Right ventricle myocardium inferior (tissue), 1 donor: ENCODE data around the gene OR6X1. TPM values are rescaled to one million over a fixed set of nuclear protein-coding genes. Genes with fewer than 3 reads are reported as not detected.

ENCODE experiments used
- ATAC-seq: fragments of 200-7000 bp; cut with Tn5 transposase; one replicate; pipeline ENCODE4 v1.9.1; 2020; ENCODE audit warnings: mild to moderate bottlenecking, moderate library complexity
- DNase-seq: peaks from one replicate; pipeline ENCODE4 v3.0.0; 2021; ENCODE audit errors: missing footprints
- intact Hi-C: fragments of 100-400 bp; cut with DNase I; formaldehyde crosslinking; loops from one replicate; pipeline ENCODE4 v1.11.0; 2022
- long read RNA-seq: library from polyadenylated mRNA; unstranded; transcript quantifications from one replicate; pipeline ENCODE4 v2.0.0, GENCODE V29; 2021
- total RNA-seq: library from RNA; stranded (reverse); fragmentation: NEBNext Ultra II Directional; extraction: Animal tissue kit (Norgen Biotek cat#: 25700); gene quantifications from one replicate; pipeline ENCODE4 v1.2.1, GENCODE V29; 2021
- donor health status: DM: no; HTN: yes; CAD: no; lungs with severe emphysema.

Gene OR6X1
- total RNA-seq = not detected
- long read RNA-seq = 0 reads

- ATAC-seq = no peak
- intact Hi-C loops = no loop called here
- no peak for DNase-seq
Observed at GRCh38 chr11:123754101-123754568, at the start of gene OR6X1. Gene OR6X1 (minus strand): TSS chr11:123754518. CDS start chr11:123754518, 0 bp downstream.

DNA sequence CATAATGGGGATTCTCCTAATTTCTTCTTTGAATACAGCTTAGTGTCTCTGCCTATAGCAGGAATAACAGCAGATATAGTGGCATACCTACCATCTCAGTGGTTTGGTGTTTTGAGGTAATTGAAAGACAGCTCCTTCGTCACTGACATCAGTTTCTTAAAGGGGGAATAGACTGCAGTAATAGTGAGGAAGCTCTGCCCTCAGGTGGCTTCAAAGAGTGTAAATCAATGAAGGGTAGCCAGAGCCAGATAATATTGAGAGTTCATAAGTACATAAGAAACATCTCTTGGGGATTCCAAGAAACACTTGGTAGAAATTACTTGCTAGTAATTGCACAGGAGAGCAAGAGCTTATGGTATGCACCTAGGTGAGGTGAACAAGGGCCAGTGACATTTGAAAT lies 47.4 kb upstream of the OR6X1 start:
- intact Hi-C loops = no loop called here
- no peak for DNase-seq
- ATAC-seq = no peak

DNA sequence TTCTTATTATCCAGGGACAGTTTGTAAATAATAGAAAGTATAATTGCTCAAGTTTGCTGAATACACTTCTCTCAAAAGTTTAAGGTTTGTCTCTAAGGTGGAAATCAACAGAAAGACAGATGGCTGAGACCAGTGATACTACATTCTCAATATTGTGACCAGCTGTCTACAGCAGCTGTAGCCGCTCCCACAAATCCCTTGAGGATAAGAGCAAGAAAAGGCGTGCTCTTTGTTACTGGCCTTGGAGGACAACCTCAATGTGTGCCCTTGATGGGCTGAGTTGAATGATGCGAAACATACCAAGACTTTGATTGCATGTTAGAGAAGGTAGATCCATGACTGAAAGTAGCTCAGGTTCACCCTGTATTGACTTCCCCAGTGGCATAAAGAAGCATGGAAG lies 45.7 kb upstream of the OR6X1 start:
- ATAC-seq = no peak
- intact Hi-C loops = no loop called here
- DNase-seq = no peak

DNA sequence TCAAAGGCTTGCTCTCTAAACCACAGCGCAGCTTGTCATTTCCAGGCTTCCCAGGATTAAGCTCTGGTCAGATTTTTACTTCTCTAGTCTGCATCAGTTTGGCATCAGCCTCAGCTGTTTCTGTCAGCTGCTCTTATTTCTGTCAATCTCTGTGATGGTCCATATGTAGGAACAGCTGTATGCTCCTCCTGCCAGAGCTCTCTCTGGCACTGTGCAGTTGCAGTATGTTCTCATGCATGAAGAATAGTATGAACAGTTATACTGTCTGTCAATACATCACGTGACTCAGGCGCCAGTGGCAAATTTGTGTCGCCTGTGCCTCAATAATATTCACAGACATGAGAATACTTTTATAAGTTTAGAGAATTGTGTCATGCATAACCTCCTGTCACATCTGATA lies 45.1 kb upstream of the OR6X1 start:
- no peak for DNase-seq
- intact Hi-C loops = no loop called here
- no peak for ATAC-seq

- no peak for DNase-seq
- ATAC-seq = no peak
- intact Hi-C loops = no loop called here
Observed at GRCh38 chr11:123798513-123799252, 44.4 kb upstream of the OR6X1 start.

- intact Hi-C loops = no loop called here
- no peak for ATAC-seq
- no peak for DNase-seq
Observed at GRCh38 chr11:123798079-123798478, 43.8 kb upstream of the OR6X1 start.

DNA sequence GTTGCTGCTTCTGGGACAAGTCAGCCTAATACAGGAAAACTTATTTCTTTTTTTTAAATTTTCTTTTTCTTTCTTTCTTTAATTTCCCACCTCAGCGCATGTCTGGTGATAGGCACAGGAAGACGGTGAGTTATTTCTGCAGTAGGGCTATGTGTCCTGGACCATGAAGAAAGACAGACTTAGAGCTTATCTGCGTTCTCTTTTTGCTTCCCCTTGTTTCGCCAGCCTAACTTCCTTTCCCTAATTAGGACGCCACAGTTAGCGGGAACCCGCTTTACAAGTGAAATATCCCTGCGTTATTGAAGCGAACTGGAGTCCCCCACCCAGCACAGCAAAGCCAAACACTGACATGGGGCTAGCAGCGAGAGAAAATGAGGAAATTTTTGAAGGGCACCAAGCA lies 43.2 kb upstream of the OR6X1 start:
- no peak for DNase-seq
- no peak for ATAC-seq
- intact Hi-C loops = no loop called here

- no peak for DNase-seq
- intact Hi-C loops = no loop called here
- ATAC-seq = no peak
Observed at GRCh38 chr11:123797114-123797513, 42.8 kb upstream of the OR6X1 start.

DNA sequence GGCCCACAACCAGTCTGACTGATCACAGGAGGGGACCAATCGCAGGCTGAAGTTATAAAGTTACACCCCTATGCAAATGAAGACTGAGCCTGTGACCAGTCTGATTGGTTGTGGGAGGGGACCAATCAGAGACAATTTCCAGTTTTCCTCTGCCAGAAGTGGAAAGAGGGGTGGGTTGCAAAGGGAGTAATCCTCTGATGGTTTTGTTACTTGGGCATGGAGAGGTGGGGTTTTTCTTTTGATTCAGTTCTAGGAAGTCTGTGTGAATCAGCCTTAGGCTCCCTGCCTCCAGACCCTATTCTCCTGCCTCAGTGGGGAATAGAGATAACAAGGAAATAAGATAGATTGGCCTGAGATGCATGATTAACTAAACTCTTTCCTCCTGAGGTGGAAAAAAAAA lies 41.9 kb upstream of the OR6X1 start:
- intact Hi-C loops = no loop called here
- no peak for ATAC-seq
- no peak for DNase-seq

- ATAC-seq = no peak
- DNase-seq = no peak
- intact Hi-C loops = no loop called here
Observed at GRCh38 chr11:123783536-123783935, 29.2 kb upstream of the OR6X1 start.

DNA sequence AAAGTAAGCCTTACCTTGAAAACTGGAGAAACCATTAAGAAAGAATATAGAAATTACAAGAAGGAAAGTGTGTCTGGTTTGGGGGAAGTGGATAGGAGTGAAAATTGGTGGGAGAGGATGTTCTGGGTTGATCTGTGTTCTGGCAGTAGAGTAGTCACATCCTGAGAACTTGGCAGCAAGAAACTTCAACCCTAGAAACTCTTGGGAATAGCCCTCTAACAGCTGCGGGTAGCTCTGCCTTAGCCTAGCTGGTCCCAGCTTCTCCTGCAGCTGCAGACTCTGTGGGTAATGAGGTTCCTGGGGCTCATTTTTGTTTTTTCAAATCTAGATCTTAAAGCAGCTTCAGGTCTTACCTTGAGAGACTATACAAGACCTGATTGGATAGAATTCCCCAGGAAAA lies 24.2 kb upstream of the OR6X1 start:
- DNase-seq = no peak
- intact Hi-C loops = no loop called here
- no peak for ATAC-seq

GRCh38 chr11:123775715-123776549 lies 21.6 kb upstream of the OR6X1 start:
- DNase-seq = no peak
- no peak for ATAC-seq
- intact Hi-C loops = no loop called here

DNA sequence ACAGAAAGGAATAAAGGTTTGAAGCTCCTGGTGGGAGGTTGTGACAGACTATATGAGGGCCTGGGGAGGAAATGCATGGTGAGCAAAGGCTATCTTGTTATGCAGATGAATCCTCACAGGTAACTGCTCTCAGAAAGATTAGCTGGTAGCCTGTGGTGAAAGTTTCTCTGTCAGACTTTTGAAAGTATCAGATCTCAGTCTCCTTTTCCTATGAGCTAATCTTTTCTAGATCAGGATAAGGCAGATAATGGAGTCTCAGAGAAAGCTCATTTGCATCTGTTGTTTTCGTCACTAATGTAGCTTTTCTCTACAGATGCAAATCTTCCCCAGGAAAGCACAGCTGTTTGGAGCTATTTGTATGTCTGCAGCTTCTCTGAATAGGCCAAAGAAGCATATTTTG lies 21.0 kb upstream of the OR6X1 start:
- no peak for DNase-seq
- ATAC-seq = no peak
- intact Hi-C loops = no loop called here

- ATAC-seq = no peak
- intact Hi-C loops = no loop called here
- no peak for DNase-seq
Observed at GRCh38 chr11:123773959-123774358, 19.6 kb upstream of the OR6X1 start.

- DNase-seq = no peak
- no peak for ATAC-seq
- intact Hi-C loops = no loop called here
Observed at GRCh38 chr11:123773026-123773425, 18.7 kb upstream of the OR6X1 start.

- ATAC-seq (no peak), DNase-seq (no peak)
- intact Hi-C loops = no loop called here
Observed at GRCh38 chr11:123771664-123772063, 17.3 kb upstream of the OR6X1 start.

GRCh38 chr11:123770712-123771111 lies 16.4 kb upstream of the OR6X1 start:
- DNase-seq (no peak), ATAC-seq (no peak)
- intact Hi-C loops = no loop called here

DNA sequence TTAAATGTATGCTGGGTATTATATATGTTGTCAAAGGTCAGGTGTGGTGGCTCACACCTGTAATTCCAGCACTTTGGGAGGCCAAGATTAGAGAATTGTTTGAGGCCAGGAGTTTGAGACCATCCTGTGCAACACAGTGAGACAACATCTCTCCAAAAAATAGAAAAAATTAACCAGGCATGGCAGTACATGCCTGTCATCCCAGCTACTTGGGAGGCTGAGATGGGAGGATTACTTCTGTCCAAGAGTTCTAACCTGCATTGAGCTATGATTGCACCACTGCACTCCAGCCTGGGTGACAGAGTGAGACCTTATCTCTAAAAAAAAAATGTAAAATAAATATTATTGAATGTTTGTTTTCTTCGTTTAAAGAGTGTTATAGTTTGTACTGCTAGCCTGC lies 11.3 kb upstream of the OR6X1 start:
- intact Hi-C loops = no loop called here
- DNase-seq (no peak), ATAC-seq (no peak)

- DNase-seq (no peak), ATAC-seq (no peak)
- intact Hi-C loops = no loop called here
Observed at GRCh38 chr11:123762422-123762821, 8.1 kb upstream of the OR6X1 start.

- DNase-seq (no peak), ATAC-seq (no peak)
- intact Hi-C loops = no loop called here
Observed at GRCh38 chr11:123760894-123761293, 6.6 kb upstream of the OR6X1 start.
